GM20431 (cell line): ENCODE data around the gene EMX1.

Source experiments
- in situ Hi-C: fragments of 300-500 bp; cut with MseI, MboI; formaldehyde crosslinking; loops from one replicate; pipeline ENCODE4 v1.15.0; 2020; ENCODE audit warnings: low sequenced_read_pairs; ENCODE audit not compliant: unreplicated experiment

Gene EMX1

GRCh38 chr2:72923833-72924352 lies 6.6 kb downstream of the EMX1 start:
- in situ Hi-C loops = no loop called here

DNA sequence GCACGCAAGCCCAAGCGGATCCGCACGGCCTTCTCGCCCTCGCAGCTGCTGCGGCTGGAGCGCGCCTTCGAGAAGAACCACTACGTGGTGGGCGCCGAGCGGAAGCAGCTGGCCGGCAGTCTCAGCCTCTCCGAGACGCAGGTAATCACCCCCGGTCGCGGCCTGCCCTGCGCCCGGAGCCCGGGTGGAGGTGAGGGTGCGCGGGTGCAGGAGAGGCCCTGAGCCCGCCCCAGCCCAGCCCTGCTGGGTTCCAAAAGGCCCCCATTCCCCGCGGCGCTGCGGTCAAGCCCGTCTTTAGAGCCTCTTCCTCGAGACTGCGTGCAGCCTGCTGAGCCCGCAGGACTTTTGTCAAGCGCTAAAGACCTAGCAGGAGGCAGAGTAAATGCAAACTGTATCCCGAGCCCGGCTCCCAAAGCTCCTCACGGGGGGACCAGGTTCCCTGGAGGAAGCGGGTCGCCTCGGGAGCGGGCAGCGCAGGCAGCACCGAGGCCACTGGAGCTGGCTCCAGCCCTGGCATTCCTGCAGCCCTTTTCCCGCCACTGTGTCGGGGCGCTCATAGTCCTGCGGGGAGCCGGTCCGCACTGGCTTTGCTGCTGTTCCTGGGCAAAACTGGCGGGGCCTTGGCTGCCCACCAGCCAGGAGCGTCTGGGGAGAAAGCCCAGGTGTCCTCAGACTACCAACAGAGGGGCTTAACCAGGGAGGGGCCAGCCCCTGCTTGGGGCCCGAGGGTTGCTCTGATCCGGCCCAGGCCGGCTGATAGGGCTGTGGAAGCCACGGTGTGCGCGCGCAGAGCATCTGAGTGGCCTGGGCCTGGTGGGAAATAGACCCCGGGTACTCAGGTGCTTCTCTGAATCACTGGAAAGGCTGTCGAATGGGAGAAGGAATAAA lies 7.3 kb downstream of the EMX1 start:
- in situ Hi-C loops = no loop called here

DNA sequence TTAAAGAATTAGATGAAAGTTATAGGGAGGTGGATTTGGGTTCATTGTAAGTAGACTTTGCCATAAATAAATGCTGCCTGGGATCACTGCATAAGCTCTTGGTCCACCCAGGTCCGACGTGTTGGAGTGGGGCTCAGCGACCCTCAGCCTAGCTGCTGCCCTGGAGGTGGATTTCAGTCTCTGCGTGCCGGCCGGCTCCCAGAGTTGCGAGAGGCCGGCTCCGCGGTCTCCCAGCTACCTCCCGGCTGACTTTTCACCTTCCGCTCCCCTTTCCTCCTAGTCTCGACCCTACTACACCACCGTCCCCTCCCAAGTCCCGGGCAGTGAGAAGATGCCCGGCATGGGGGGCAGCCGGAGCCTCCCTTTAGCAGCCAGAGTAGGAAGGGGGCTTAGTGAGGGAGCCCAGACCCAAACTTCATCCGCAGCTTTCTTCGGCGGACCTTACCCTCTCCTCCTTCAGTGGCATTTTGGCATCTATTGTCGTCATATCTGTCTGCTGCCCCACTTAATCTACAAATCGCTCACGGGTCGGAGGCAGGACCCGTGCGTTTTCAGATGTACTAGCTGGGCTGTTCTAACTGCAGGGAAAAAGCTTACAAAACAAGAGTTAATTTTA lies 8.1 kb downstream of the EMX1 start:
- in situ Hi-C loops = no loop called here

- in situ Hi-C loops = no loop called here
Measured at GRCh38 chr2:72926368-72926767, 9.0 kb downstream of the EMX1 start.

- in situ Hi-C loops = no loop called here
Measured at GRCh38 chr2:72926811-72927465, 9.6 kb downstream of the EMX1 start.

DNA sequence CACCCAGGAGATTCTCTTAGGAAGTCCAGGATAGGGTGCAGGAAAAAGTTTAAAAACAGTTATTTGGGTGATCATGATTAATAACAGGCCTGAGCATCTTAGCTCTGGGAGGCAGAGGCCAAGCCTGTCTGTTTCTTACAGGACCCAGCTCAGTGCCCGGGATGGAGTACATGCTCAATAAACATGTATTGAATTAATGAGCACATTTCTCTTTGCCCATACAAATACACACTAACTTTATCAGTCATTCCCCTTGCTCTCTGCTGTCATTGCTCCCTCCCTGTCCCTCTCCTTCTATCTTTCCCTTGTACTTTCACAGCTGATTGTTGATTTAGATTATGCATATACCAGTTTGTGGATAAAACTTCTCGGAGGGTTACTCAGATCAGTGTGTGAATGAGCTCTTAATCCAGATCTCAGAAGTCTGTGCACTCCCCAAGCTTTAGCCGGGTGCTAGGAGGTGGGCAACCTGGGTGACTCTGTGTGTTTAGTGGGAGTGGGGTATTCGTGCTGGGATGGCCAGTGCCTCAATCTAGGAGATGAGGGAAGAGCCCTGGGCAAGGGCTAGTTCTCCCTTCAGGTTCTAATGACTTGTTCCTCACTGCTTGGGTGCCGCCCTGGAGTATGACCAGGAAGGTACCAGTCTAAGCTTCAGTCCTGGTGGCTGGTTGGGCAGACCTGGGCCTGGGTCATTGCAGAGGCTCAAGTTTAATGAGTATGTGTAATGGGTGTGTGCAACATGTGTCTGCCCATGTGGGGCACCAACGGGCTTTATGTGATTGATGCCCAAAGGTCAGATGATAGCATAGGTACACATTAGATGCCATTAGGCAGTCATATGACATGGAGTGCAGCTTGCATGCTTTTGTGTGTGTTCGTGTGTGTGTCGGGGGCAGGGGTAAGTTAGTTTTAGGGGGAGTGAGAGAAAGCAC lies 10.6 kb downstream of the EMX1 start:
- in situ Hi-C loops = no loop called here

GRCh38 chr2:72929010-72929409 lies 11.7 kb downstream of the EMX1 start:
- in situ Hi-C loops = no loop called here

DNA sequence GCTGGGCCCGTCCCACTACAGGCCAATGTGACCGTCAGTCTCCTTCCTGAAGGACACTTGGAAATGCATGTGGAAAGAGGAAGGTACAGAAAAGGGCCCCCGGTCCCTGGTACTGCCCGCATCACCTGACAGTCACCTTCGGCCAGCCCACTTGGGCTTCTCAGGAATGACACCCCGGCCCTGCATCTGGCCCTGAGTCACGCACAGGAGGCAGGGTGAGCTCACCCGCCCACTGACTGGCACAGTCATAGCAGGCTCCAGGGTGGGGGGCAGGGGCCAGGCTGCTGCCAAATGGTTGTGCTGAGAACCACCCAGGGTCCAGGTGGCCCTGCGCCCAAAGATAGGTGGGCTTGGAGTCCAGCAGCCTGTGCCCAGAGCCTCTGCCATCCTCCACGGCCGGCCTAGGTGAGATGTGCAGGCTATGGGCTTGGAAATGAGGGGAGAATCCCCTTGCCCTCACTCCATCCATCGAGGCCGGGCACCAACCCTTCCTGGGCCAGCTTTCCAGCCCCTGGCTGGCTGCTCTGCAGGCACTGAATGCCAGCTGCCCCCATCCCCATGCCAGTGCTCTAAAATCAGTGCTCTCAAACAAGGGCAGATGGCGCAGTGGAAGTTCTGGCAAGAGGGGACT lies 14.1 kb downstream of the EMX1 start:
- in situ Hi-C loops = no loop called here

- in situ Hi-C loops = no loop called here
Measured at GRCh38 chr2:72932045-72932740, 14.9 kb downstream of the EMX1 start.

DNA sequence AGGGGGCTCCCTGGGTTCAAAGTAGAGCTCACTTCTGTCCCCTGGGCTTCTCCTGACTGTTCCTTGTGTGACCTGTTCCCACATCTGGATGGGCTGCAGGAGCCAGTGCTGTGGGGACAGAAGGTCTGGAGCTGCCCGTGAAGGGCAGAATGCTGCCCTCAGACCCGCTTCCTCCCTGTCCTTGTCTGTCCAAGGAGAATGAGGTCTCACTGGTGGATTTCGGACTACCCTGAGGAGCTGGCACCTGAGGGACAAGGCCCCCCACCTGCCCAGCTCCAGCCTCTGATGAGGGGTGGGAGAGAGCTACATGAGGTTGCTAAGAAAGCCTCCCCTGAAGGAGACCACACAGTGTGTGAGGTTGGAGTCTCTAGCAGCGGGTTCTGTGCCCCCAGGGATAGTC lies 15.5 kb downstream of the EMX1 start:
- in situ Hi-C loops = no loop called here

DNA sequence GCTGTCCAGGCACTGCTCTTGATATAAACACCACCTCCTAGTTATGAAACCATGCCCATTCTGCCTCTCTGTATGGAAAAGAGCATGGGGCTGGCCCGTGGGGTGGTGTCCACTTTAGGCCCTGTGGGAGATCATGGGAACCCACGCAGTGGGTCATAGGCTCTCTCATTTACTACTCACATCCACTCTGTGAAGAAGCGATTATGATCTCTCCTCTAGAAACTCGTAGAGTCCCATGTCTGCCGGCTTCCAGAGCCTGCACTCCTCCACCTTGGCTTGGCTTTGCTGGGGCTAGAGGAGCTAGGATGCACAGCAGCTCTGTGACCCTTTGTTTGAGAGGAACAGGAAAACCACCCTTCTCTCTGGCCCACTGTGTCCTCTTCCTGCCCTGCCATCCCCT lies 15.9 kb downstream of the EMX1 start:
- in situ Hi-C loops = no loop called here

DNA sequence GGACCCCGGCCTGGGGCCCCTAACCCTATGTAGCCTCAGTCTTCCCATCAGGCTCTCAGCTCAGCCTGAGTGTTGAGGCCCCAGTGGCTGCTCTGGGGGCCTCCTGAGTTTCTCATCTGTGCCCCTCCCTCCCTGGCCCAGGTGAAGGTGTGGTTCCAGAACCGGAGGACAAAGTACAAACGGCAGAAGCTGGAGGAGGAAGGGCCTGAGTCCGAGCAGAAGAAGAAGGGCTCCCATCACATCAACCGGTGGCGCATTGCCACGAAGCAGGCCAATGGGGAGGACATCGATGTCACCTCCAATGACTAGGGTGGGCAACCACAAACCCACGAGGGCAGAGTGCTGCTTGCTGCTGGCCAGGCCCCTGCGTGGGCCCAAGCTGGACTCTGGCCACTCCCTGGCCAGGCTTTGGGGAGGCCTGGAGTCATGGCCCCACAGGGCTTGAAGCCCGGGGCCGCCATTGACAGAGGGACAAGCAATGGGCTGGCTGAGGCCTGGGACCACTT lies 16.4 kb downstream of the EMX1 start:
- in situ Hi-C loops = no loop called here

GRCh38 chr2:72934683-72935610 lies 17.6 kb downstream of the EMX1 start:
- in situ Hi-C loops = no loop called here

DNA sequence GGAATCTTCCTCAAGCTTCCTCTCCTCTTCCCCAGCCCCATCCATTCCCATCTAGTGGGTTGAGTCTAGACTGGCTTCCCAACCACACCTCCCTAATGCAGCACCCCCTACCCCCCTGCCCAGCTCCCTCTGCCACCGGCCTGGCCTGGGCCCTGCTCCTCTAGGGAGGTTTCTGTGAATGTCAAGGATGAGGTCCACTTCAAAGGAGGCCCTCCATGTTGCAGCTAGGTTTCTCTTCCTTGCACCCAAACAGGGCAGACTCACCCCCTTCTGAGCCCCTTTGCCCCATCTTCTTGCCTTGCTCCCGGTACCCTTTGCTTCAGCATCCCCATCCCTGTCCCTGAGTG lies 18.3 kb downstream of the EMX1 start:
- in situ Hi-C loops = no loop called here

DNA sequence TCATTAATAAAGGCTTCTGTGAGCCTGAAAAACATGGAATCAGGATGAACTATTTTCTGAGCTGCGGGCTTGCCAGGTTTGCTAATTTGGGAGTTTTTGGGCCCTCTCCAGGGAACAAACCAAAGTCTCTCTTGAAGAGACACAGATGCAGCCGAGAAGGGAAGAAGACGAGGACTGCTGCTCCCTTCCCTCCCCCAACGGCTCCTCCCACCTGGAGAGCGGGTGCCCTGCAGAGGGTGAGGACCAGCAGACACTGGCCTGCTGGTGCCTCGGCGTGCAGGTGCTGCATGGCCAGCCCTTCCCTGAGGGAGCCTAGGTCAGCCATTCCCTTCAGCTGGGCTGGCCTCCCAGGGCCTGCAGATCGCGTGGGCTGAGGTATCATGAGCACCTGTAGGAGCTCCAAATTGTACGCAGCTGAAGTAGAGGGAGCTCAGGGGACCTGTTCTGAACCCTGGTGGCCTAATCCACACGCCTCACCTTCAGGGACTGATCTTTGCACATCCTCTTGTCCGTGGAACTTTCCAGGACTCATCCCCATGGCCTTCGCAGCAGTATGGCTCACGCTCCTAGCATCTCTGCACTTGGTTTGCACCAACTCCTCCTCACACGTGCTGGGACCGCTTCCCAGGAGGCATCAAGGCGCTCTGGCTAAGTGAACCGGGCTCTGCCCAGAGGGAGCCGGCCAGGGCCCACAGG lies 19.5 kb downstream of the EMX1 start:
- in situ Hi-C loops = no loop called here

GRCh38 chr2:72937356-72937669 lies 20.0 kb downstream of the EMX1 start:
- in situ Hi-C loops = no loop called here

- in situ Hi-C loops = no loop called here
Measured at GRCh38 chr2:72938455-72938854, 21.1 kb downstream of the EMX1 start.
